ENCODE measurements around the gene REEP5.
"Not testable (repeated sequence)": the region's sequence is repeated elsewhere in the genome, so short reads cannot be mapped to it uniquely, and the experiment has no call there.

Gene REEP5

DNA sequence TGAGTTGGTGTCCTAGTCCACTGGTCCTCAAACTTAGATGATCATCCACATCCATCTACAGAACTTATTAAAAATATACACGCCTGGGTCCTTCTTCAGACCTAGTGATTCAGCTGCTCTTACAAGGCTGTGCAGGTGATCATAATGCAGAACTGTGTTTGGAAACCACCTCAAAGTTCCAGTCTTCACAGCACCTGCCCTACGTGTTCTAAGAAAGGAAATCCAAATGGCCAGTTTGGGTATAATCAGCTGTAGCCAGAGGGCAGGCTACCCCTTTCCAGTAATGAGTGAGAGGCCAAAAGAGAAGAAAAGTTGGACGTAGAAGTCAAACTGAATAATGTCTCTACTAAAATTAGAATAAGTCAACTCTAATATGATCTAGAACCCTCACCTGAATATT is 15.4 kb downstream of the REEP5 start:
- no peak overlapping the region for H3K4me2 ChIP-seq (ENCODE audit: low read depth, low read length, poor library complexity, severe bottlenecking)
- H3K36me3 ChIP-seq (ENCODE audit: insufficient read depth, low read length), result peaks cover 7% of the 10 kb centered on the region; the same call in 1 of the 2 replicates
- no peaks in the 10 kb centered on the region for H3K79me2 ChIP-seq (ENCODE audit: insufficient read depth, low read length)

GRCh38 chr5:112904996-112905395 is 17.0 kb downstream of the REEP5 start:
- H3K9me2 ChIP-seq (replicated peaks; ENCODE audit: low read depth, low read length); H3K79me2 ChIP-seq (ENCODE audit: insufficient read depth, low read length); H3K27me3 ChIP-seq (ENCODE audit: insufficient read depth, low read length, poor library complexity, severe bottlenecking); H3K4me2 ChIP-seq (ENCODE audit: low read depth, low read length, poor library complexity, severe bottlenecking); H3K9me3 ChIP-seq (ENCODE audit: insufficient read depth, low read depth, low read length); H3K4me1 ChIP-seq (ENCODE audit: insufficient read depth, low read length, poor library complexity, severe bottlenecking); H3K36me3 ChIP-seq (ENCODE audit: insufficient read depth, low read length); H2AFZ ChIP-seq (ENCODE audit: low read length); H3F3A ChIP-seq (ENCODE audit: low read depth); H4K20me1 ChIP-seq (ENCODE audit: insufficient read depth, low read length, poor library complexity, severe bottlenecking); H3K4me3 ChIP-seq (ENCODE audit: low read length, poor library complexity, severe bottlenecking); H3K9ac ChIP-seq (ENCODE audit: low read depth, low read length, poor library complexity, severe bottlenecking): not testable (repeated sequence)

More for the DNA sequence above, 15.4 kb downstream of the REEP5 start:
- Histone ChIP-seq H3K9ac (ENCODE audit: low read depth, low read length, poor library complexity, severe bottlenecking) (no peak overlapping the region), H3F3A (ENCODE audit: low read depth) (no peaks in the 10 kb centered on the region), H2AFZ (ENCODE audit: low read length) (no peak overlapping the region), H3K4me1 (ENCODE audit: insufficient read depth, low read length, poor library complexity, severe bottlenecking) (no peaks in the 10 kb centered on the region), H3K9me3 (ENCODE audit: insufficient read depth, low read depth, low read length) (no peaks in the 10 kb centered on the region), H3K27me3 (ENCODE audit: insufficient read depth, low read length, poor library complexity, severe bottlenecking) (no peaks in the 10 kb centered on the region), H3K4me3 (ENCODE audit: low read length, poor library complexity, severe bottlenecking) (no peak overlapping the region), H4K20me1 (ENCODE audit: insufficient read depth, low read length, poor library complexity, severe bottlenecking) (no peaks in the 10 kb centered on the region), H3K9me2 (replicated peaks; ENCODE audit: low read depth, low read length) (no peaks in the 10 kb centered on the region)
- TF ChIP-seq CTCF (conservative IDR thresholded peaks at IDR 0.05; ENCODE audit: low read length) (no peak), EZH2phosphoT487 (IDR thresholded peaks at IDR 0.05; ENCODE audit: borderline replicate concordance) (no peak)

- Histone ChIP-seq H3K9ac (ENCODE audit: low read depth, low read length, poor library complexity, severe bottlenecking) (no peak overlapping the region), H3K27me3 (ENCODE audit: insufficient read depth, low read length, poor library complexity, severe bottlenecking) (no peaks in the 10 kb centered on the region), H4K20me1 (ENCODE audit: insufficient read depth, low read length, poor library complexity, severe bottlenecking) (no peaks in the 10 kb centered on the region), H3K4me3 (ENCODE audit: low read length, poor library complexity, severe bottlenecking) (no peak overlapping the region), H3K4me2 (ENCODE audit: low read depth, low read length, poor library complexity, severe bottlenecking) (no peak overlapping the region), H3F3A (ENCODE audit: low read depth) (no peaks in the 10 kb centered on the region), H3K79me2 (ENCODE audit: insufficient read depth, low read length) (no peaks in the 10 kb centered on the region), H3K4me1 (ENCODE audit: insufficient read depth, low read length, poor library complexity, severe bottlenecking) (no peaks in the 10 kb centered on the region), H3K9me3 (ENCODE audit: insufficient read depth, low read depth, low read length) (no peaks in the 10 kb centered on the region), H3K9me2 (replicated peaks; ENCODE audit: low read depth, low read length) (no peaks in the 10 kb centered on the region), H3K36me3 (ENCODE audit: insufficient read depth, low read length) (peaks cover 14% of the 10 kb centered on the region; the same call in 1 of the 2 replicates), H2AFZ (ENCODE audit: low read length) (no peak overlapping the region)
- no peak for TF ChIP-seq CTCF (conservative IDR thresholded peaks at IDR 0.05; ENCODE audit: low read length)
- TF ChIP-seq EZH2phosphoT487 (IDR thresholded peaks at IDR 0.05; ENCODE audit: borderline replicate concordance), result no peak
Measured at GRCh38 chr5:112902561-112902960, 19.5 kb downstream of the REEP5 start.

GRCh38 chr5:112895682-112896081 is 26.3 kb downstream of the REEP5 start:
- no peak overlapping the region for H3K9ac ChIP-seq (ENCODE audit: low read depth, low read length, poor library complexity, severe bottlenecking)
- no peaks in the 10 kb centered on the region for H3K9me2 ChIP-seq (replicated peaks; ENCODE audit: low read depth, low read length)
- peaks cover 8% of the 10 kb centered on the region; the same call in 1 of the 2 replicates for H3K36me3 ChIP-seq (ENCODE audit: insufficient read depth, low read length)
- H4K20me1 ChIP-seq (ENCODE audit: insufficient read depth, low read length, poor library complexity, severe bottlenecking), result no peaks in the 10 kb centered on the region
- no peaks in the 10 kb centered on the region for H3F3A ChIP-seq (ENCODE audit: low read depth)
- H3K4me2 ChIP-seq (ENCODE audit: low read depth, low read length, poor library complexity, severe bottlenecking), result no peak overlapping the region
- H3K27me3 ChIP-seq (ENCODE audit: insufficient read depth, low read length, poor library complexity, severe bottlenecking), result no peaks in the 10 kb centered on the region
- no peak overlapping the region for H3K4me3 ChIP-seq (ENCODE audit: low read length, poor library complexity, severe bottlenecking)
- no peaks in the 10 kb centered on the region for H3K9me3 ChIP-seq (ENCODE audit: insufficient read depth, low read depth, low read length)
- no peaks in the 10 kb centered on the region for H3K79me2 ChIP-seq (ENCODE audit: insufficient read depth, low read length)
- no peaks in the 10 kb centered on the region for H3K4me1 ChIP-seq (ENCODE audit: insufficient read depth, low read length, poor library complexity, severe bottlenecking)
- no peak for TF ChIP-seq EZH2phosphoT487 (IDR thresholded peaks at IDR 0.05; ENCODE audit: borderline replicate concordance)
- TF ChIP-seq CTCF (conservative IDR thresholded peaks at IDR 0.05; ENCODE audit: low read length), result no peak
- H2AFZ ChIP-seq (ENCODE audit: low read length), result no peak overlapping the region
